Coronary artery (tissue), 2 donors: ENCODE measurements around the gene RAB8A.

ENCODE experiments used
- DNase-seq: peaks from one replicate; pipeline ENCODE4 v3.0.0-alpha.2; 2017; ENCODE audit warnings: low spot score
- H3K27ac ChIP-seq, 2 donors: fragments of 200-600 bp; sonication (generic); one replicate each; pipeline ENCODE4 v1.5.1; 2016 to 2019
- H3K4me3 ChIP-seq: fragments of 200-600 bp; sonication (generic); 2 replicates; pipeline ENCODE4 v1.5.1; 2016; ENCODE audit warnings: mild to moderate bottlenecking, moderate library complexity
- TF ChIP-seq, protein P1 (sequence below): fragments of 200-600 bp; sonication (generic); IDR thresholded peaks from one replicate; pipeline ENCODE4 v1.5.1; 2019; ENCODE audit warnings: antibody characterized with exemption

RAB8A gene

DNA sequence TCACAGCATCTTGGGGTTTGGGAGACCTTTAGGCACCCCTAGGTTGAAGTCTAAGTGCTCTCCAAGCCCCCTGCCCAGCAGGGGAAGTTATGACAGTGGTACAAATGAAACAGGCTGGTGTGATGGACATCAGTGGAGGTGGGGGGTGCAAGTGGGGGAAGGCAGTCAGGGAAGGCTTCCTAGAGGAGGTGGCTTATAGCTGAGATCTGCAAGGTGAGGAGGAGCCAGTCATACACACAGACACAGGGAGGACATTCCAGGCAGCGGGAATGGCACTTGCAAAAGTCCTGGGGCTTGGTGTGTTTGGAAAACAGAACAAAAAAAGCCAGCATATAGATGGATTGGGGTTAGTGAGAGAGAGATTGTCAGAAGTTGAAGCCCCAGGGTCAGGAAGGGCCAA lies 43.4 kb downstream of the RAB8A start:
- no peak overlapping the region for H3K27ac ChIP-seq
- H3K4me3 ChIP-seq, result no peak overlapping the region
- DNase-seq, result no peak
- TF ChIP-seq, protein P1, sequence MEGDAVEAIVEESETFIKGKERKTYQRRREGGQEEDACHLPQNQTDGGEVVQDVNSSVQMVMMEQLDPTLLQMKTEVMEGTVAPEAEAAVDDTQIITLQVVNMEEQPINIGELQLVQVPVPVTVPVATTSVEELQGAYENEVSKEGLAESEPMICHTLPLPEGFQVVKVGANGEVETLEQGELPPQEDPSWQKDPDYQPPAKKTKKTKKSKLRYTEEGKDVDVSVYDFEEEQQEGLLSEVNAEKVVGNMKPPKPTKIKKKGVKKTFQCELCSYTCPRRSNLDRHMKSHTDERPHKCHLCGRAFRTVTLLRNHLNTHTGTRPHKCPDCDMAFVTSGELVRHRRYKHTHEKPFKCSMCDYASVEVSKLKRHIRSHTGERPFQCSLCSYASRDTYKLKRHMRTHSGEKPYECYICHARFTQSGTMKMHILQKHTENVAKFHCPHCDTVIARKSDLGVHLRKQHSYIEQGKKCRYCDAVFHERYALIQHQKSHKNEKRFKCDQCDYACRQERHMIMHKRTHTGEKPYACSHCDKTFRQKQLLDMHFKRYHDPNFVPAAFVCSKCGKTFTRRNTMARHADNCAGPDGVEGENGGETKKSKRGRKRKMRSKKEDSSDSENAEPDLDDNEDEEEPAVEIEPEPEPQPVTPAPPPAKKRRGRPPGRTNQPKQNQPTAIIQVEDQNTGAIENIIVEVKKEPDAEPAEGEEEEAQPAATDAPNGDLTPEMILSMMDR, result no peak

DNA sequence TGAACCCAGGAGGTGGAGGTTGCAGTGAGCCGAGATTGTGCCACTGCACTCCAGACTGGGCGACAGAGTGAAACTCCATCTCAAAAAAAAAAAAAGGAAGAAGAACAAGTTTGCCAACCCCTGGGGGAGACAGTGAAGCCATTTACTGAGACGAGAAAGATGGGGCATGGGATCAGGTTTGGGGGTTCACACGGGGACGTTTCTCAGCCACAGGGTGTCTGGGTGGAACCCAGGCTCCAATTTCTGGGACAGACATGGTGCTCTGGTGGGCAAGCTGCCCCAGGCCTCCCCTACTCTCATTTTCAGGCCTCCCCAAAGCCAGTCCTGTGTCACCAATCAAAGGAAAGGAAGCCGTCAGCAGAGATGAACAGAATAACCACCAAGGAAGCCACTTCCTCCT lies 45.2 kb downstream of the RAB8A start:
- TF ChIP-seq, protein P1, result no peak

DNA sequence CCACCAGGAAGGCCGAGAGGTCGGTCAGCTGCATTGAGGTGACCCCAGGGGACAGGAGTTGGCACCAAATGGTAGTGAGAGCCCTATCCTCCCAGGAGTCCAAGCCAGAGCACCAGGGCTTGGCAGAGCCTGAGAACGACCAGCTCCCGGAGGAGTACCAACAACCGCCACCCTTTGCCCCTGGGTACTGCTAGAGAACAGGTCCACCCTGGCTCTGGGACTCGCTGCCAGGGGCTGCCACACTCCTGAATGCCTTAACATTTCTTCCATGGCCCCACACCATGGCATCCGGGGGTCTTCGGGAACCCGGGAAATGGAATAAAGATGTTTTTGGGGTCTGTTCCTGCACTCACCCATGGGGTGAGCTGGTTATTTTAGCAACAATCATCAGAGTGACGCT lies 45.9 kb downstream of the RAB8A start:
- Histone ChIP-seq H3K4me3 (no peak overlapping the region), H3K27ac (no peak overlapping the region)
- DNase-seq, result no peak
- TF ChIP-seq, protein P1, result no peak

More for the DNA sequence above, 45.2 kb downstream of the RAB8A start:
- H3K27ac ChIP-seq, result no peak overlapping the region
- DNase-seq, result no peak
- no peak overlapping the region for H3K4me3 ChIP-seq

DNA sequence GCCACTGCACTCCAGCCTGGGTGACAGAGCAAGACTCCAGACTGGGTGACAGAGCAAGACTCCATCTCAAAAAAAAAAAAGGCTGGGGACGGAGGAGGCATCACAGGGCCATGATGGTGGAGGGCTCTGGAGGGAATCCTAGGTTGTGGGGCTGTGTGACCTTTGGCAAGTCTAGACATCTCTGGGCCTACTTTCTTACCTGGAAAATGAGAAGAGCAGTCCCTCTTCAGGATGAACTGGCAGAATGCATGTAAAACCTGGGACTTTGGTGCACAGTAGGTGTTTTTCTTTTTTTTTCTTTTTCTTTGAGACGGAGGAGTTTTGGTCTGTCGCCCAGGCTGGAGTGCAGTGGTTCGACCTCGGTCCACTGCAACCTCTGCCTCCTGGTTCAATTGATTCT lies 48.0 kb downstream of the RAB8A start:
- no peak overlapping the region for H3K4me3 ChIP-seq
- H3K27ac ChIP-seq, result no peak overlapping the region
- DNase-seq, result no peak
- TF ChIP-seq, protein P1, result no peak

DNA sequence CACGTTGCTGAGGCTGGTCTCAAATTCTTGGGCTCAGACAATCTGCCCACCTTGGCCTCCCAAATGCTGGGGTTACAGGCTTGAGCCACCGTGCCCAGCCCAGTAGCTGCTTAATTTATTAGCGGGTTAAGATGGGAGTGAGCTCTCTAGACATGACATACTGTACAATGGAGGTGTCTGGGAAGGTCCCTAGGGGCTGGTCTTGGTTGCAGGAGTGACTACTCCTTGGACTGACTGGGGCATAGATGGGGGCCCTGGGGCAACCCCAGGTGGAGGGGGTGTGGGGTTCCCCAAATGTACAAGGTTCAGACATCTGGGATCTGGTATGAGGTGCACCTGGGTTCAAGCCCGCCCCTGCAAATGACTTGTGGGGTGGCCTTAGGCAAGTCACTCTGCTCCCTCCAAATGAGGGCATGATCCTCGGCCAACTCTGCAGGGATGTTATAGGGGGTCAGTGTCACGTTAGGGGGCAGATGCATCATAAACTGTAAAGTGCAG lies 48.8 kb downstream of the RAB8A start:
- no peak overlapping the region for H3K4me3 ChIP-seq
- DNase-seq, result no peak
- no peak overlapping the region for H3K27ac ChIP-seq
- TF ChIP-seq, protein P1, result no peak

GRCh38 chr19:16160943-16161560 lies 49.4 kb downstream of the RAB8A start:
- Histone ChIP-seq H3K4me3 (no peak overlapping the region), H3K27ac (no peak overlapping the region)
- TF ChIP-seq, protein P1, result no peak
- DNase-seq, result no peak

DNA sequence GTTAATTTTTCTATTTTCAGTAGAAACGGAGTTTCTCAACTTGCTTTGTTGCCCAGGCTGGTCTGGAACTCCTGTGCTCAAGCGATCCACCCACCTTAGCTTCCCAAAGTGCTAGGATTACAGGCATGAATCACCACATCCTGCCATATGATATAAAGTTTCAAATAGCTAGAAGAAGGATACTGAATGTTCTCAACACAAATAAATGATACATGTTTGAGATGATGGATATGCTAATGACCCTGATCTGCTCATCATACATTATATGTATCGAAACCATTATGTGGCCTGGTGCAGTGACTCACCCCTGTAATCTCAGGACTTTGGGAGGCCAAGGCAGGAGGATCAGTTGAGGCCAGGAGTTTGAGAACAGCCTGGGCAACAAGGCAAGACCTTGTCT lies 50.2 kb downstream of the RAB8A start:
- H3K27ac ChIP-seq, result no peak overlapping the region
- no peak for DNase-seq
- TF ChIP-seq, protein P1, result no peak

More for the DNA sequence above, 50.2 kb downstream of the RAB8A start:
- no peak overlapping the region for H3K4me3 ChIP-seq
